PC-3 (cell line): ENCODE data around the gene ZNF324B. TPM values are rescaled to one million over a fixed set of nuclear protein-coding genes. Genes with fewer than 3 reads are reported as not detected.
"Not testable (repeated sequence)": the region's sequence is repeated elsewhere in the genome, so short reads cannot be mapped to it uniquely, and the experiment has no call there.

Experiments
- ATAC-seq: fragments of 200-7000 bp; cut with Tn5 transposase; 2 replicates; pipeline ENCODE4 v1.9.1; 2020; ENCODE audit warnings: mild to moderate bottlenecking, moderate library complexity
- Bru-seq: library from RNA; stranded (reverse); fragments of 400-500 nt; gene quantifications from one replicate; lab custom pipeline; 2021; lab: Mats Ljungman, UMichigan
- BruChase-seq, 2 experiments: library from RNA; stranded (reverse); fragments of 400-500 nt; gene quantifications; one replicate each; lab custom pipeline; 2021; lab: Mats Ljungman, UMichigan
- BruUV-seq: library from RNA; stranded (reverse); fragments of 400-500 nt; replicated peaks from 2 replicates; lab custom pipeline; 2021; lab: Mats Ljungman, UMichigan
- CTCF ChIA-PET: fragments of 300-600 bp; sonication (Branson Sonifier 250); formaldehyde crosslinking; loops from one replicate; lab custom pipeline; 2022; ENCODE audit warnings: antibody characterized with exemption; lab: Charles Lee
- POLR2A ChIA-PET: fragments of 300-600 bp; sonication (Branson Sonifier 250); formaldehyde crosslinking; loops from one replicate; lab custom pipeline; 2022; ENCODE audit warnings: antibody characterized with exemption; ENCODE audit not compliant: unreplicated experiment; lab: Charles Lee
- DNase-seq: peaks from one replicate; pipeline ENCODE4 v3.0.0-alpha.2; 2015
- H2AFZ ChIP-seq: fragments of 300-600 bp; sonication (generic); 2 replicates; pipeline ENCODE4 v1.6.0; 2016; ENCODE audit warnings: antibody characterized with exemption, low read length
- H3F3A ChIP-seq: fragments of 300-600 bp; sonication (generic); one replicate; pipeline ENCODE4 v1.6.0; 2017; ENCODE audit warnings: antibody characterized with exemption, low read length, control low read depth, mild to moderate bottlenecking; ENCODE audit not compliant: unreplicated experiment
- H3K27ac ChIP-seq: fragments of 300-600 bp; sonication (generic); 2 replicates; pipeline ENCODE4 v1.5.1; 2016; ENCODE audit warnings: mild to moderate bottlenecking, low read length
- H3K27me3 ChIP-seq: fragments of 300-600 bp; sonication (generic); 2 replicates; pipeline ENCODE4 v1.6.1; 2016; ENCODE audit warnings: low read length, mixed read lengths
- H3K36me3 ChIP-seq: fragments of 300-600 bp; sonication (generic); 2 replicates; pipeline ENCODE4 v1.6.1; 2016; ENCODE audit warnings: low read depth, mixed run types, low read length, mixed read lengths
- H3K4me1 ChIP-seq: fragments of 300-600 bp; sonication (generic); 2 replicates; pipeline ENCODE4 v1.5.1; 2016; ENCODE audit warnings: low read length; ENCODE audit not compliant: insufficient read depth
- H3K4me2 ChIP-seq: fragments of 300-600 bp; sonication (generic); 2 replicates; pipeline ENCODE4 v1.6.0; 2016; ENCODE audit warnings: low read length
- H3K4me3 ChIP-seq: fragments of 300-600 bp; sonication (generic); 2 replicates; pipeline ENCODE4 v1.5.1; 2016; ENCODE audit warnings: mild to moderate bottlenecking, low read length, mixed read lengths
- H3K79me2 ChIP-seq: fragments of 300-600 bp; sonication (generic); 2 replicates; pipeline ENCODE4 v1.6.1; 2017; ENCODE audit warnings: low read length, mixed read lengths
- H3K9ac ChIP-seq: fragments of 300-600 bp; sonication (generic); 2 replicates; pipeline ENCODE4 v1.6.0; 2016; ENCODE audit warnings: mild to moderate bottlenecking, low read length
- H3K9me2 ChIP-seq: fragments of 300-600 bp; sonication (generic); replicated peaks from 2 replicates; pipeline ENCODE4 v1.6.1; 2016; ENCODE audit warnings: mixed run types, low read length, mixed read lengths
- H3K9me3 ChIP-seq: fragments of 300-600 bp; sonication (generic); 2 replicates; pipeline ENCODE4 v1.6.1; 2016; ENCODE audit warnings: low read length, mixed read lengths
- H4K20me1 ChIP-seq: fragments of 300-600 bp; sonication (generic); 2 replicates; pipeline ENCODE4 v1.6.1; 2016; ENCODE audit warnings: low read length, mixed read lengths
- CTCF ChIP-seq: fragments of 300-600 bp; sonication (generic); conservative IDR thresholded peaks from 2 replicates; pipeline ENCODE4 v1.5.1; 2017; ENCODE audit warnings: antibody characterized with exemption, low read depth, mild to moderate bottlenecking, low read length
- EZH2 ChIP-seq: fragments of 300-600 bp; sonication (generic); IDR thresholded peaks from one replicate; pipeline ENCODE4 v1.6.1; 2017; ENCODE audit warnings: antibody characterized with exemption, mild to moderate bottlenecking, low read length; ENCODE audit not compliant: unreplicated experiment
- EZH2phosphoT487 ChIP-seq: fragments of 300-600 bp; sonication (generic); IDR thresholded peaks from 2 replicates; pipeline ENCODE4 v1.6.1; 2018; ENCODE audit warnings: mild to moderate bottlenecking, antibody characterized with exemption, low read length, borderline replicate concordance
- intact Hi-C: fragments of 100-400 bp; cut with micrococcal nuclease; formaldehyde crosslinking; loops from 2 replicates; pipeline ENCODE4 v1.9.0; 2023
- long read RNA-seq: library from polyadenylated mRNA; unstranded; transcript quantifications from one replicate; pipeline ENCODE4 v2.0.0, GENCODE V29; 2021; ENCODE audit not compliant: unreplicated experiment
- total RNA-seq: library from RNA; depleted of rRNA; stranded (reverse); fragments of >200 nt; gene quantifications from 2 replicates; pipeline ENCODE4 v1.2.3, GENCODE V29; 2014; rRNA removed

The ZNF324B gene
- total RNA-seq = 11.2 and 12.8 TPM in 2 replicates
- Bru-seq, nascent RNA = percentile 52 among the genes with signal in this experiment
- BruChase-seq, experiment 1, labeled RNA remaining after a 6-hour chase = percentile 72 among the genes with signal in this experiment
- BruChase-seq, experiment 2, labeled RNA remaining after a 2-hour chase = percentile 65 among the genes with signal in this experiment
- long read RNA-seq, transcript ZNF324B-201 (4 exons, 2,996 nt) = major isoform, 6 of 12 reads
- long read RNA-seq, partial matches to known transcripts = 0 of 12 reads
- long read RNA-seq, other reads (novel, unspliced or antisense) = 5 of 12 reads

- Histone ChIP-seq H3K9ac (peak within 1 kb of the TSS; percentile 73), H3K79me2 (peaks cover 4% of the 10 kb centered on the region; the same call in 1 of the 2 replicates), H3K27me3 (no peaks in the 10 kb centered on the region), H2AFZ (peak within 1 kb of the TSS; percentile 93), H4K20me1 (no peaks in the 10 kb centered on the region), H3K4me1 (peaks cover 5% of the 10 kb centered on the region), H3K9me3 (peaks cover 25% of the 10 kb centered on the region), H3K4me3 (peak within 1 kb of the TSS; percentile 74), H3K9me2 (no peaks in the 10 kb centered on the region), H3K27ac (no peak within 1 kb of the TSS), H3F3A (no peaks in the 10 kb centered on the region), H3K4me2 (peak within 1 kb of the TSS; percentile 90), H3K36me3 (0 out of 2 replicates have a peak, but pooled peaks cover 2% of the 10 kb centered on the region)
- peak; percentile 97 for ATAC-seq
- BruUV-seq = no TSS peak
- intact Hi-C loops = loop anchor here (1.0 to 2.0 kb wide), 2 partner anchors 42 to 71 kb away; partner anchors contain the start of gene ZNF837
- peak; percentile 99 for DNase-seq
- ChIA-PET CTCF (interaction anchor here (0.6 to 1.0 kb wide), 2 partner anchors 16 to 67 kb away, joined by 3 read pairs; no protein-coding TSS in a partner anchor), POLR2A (interaction anchor here (0.6 kb wide), 1 partner anchor 146 kb away, joined by 3 read pairs; the partner anchor contains the start of gene ERVK3-1)
- TF ChIP-seq CTCF (no peak), EZH2 (no peak), EZH2phosphoT487 (no peak)
Observed at GRCh38 chr19:58451358-58452101, at the start of gene ZNF324B. Gene ZNF324B (plus strand): TSS chr19:58451622. CDS start chr19:58453702, 2,080 bp downstream.

DNA sequence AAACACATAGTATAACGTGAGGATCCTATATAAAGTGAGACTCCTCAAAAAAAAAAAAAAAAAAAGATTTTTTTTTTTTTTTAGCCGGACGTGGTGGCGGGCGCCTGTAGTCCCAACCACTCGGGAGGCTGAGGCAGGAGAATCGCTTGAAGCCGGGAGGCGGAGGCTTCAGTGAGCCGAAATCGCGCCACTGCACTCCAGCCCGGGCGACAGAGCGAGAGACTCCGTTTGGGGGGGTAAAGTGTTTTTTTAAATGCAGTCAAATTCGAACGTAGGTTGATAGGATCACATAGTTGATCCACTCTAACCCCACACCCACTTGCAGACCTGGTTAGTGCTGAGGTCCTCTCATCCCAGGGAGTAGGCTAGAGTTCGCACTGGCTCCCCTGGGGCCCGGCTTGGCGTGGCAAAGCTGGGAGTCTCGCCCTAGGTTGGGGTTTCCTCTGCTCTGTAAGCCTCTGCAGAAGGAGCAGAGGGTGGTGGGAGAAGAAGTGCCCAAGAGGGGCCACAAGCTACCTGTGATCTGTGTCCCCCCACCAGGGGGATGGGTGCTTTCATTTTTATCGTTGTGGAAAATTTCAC lies 49.5 kb upstream of the ZNF324B start:
- TF ChIP-seq EZH2phosphoT487 (no peak), EZH2 (no peak), CTCF (no peak)
- ATAC-seq (no peak), DNase-seq (no peak)
- peak overlapping the region; percentile 84 for H3K4me3 ChIP-seq
- H3K9me3 ChIP-seq = no peaks in the 10 kb centered on the region
- H3K36me3 ChIP-seq = no peaks in the 10 kb centered on the region
- H3K27me3 ChIP-seq = no peaks in the 10 kb centered on the region
- H3K27ac ChIP-seq = no peak overlapping the region
- H3K4me2 ChIP-seq = peak overlapping the region; percentile 95
- TSS peak; percentile 40 for BruUV-seq
- ChIA-PET POLR2A (no interaction called here), CTCF (no interaction called here)
- intact Hi-C loops = loop anchor here (5.0 kb wide), 1 partner anchor 75 kb away; the partner anchor contains the start of gene ZSCAN22
- no peaks in the 10 kb centered on the region for H3F3A ChIP-seq
- H3K9ac ChIP-seq = peak overlapping the region; percentile 79
- H3K4me1 ChIP-seq = peaks cover 15% of the 10 kb centered on the region
- no peaks in the 10 kb centered on the region for H3K9me2 ChIP-seq
- peak overlapping the region; percentile 80 for H2AFZ ChIP-seq
- no peaks in the 10 kb centered on the region for H4K20me1 ChIP-seq
- H3K79me2 ChIP-seq = peaks cover 11% of the 10 kb centered on the region

DNA sequence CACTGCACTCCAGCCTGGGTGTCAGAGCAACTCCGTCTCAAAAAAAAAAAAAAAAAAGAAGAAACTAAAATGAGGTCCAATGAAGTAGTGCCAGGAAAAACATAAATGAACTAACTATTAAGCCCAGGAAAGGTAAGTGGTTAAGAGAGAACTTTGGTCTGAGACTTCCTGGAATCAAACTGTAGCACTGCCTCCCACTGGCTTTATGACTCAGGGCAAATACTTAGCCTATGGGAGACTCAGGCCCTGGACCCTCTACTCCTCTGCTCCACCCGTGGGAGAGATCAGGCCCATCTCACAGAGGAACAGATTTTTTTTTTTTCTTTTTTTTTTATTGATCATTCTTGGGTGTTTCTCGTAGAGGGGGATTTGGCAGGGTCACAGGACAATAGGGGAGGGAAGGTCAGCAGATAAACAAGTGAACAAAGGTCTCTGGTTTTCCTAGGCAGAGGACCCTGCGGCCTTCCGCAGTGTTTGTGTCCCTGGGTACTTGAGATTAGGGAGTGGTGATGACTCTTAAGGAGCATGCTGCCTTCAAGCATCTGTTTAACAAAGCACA lies 47.4 kb upstream of the ZNF324B start:
- ATAC-seq = not testable (repeated sequence)

More for the DNA sequence above, 47.4 kb upstream of the ZNF324B start:
- DNase-seq, BruUV-seq, H3K4me3 ChIP-seq, POLR2A ChIA-PET, H3K36me3 ChIP-seq, H3K27ac ChIP-seq, H3K9ac ChIP-seq, H4K20me1 ChIP-seq, H2AFZ ChIP-seq, H3K27me3 ChIP-seq, H3F3A ChIP-seq, H3K9me3 ChIP-seq, H3K9me2 ChIP-seq, H3K4me2 ChIP-seq: not testable (repeated sequence)
- Histone ChIP-seq H3K4me1 (peaks cover 22% of the 10 kb centered on the region), H3K79me2 (peaks cover 26% of the 10 kb centered on the region)
- CTCF ChIA-PET = interaction anchor here (0.6 kb wide), 1 partner anchor 24 kb away, joined by 3 read pairs; no protein-coding TSS in a partner anchor
- intact Hi-C loops = loop anchor here (5.0 kb wide), 1 partner anchor 77 kb away; the partner anchor contains the start of gene ZSCAN22
